SH-SY5Y (cell line): ENCODE results near the gene RENBP.

ENCODE experiments used
- GATA2 ChIP-seq: IDR thresholded peaks from 2 replicates; pipeline ENCODE4 v1.6.1; 2011; ENCODE audit warnings: mild to moderate bottlenecking, low read depth, low read length
- GATA3 ChIP-seq: IDR thresholded peaks from 2 replicates; pipeline ENCODE4 v1.6.1; 2011; ENCODE audit warnings: low read depth, mild to moderate bottlenecking, low read length, moderate library complexity

- TF ChIP-seq GATA2 = no peak
- no peak for TF ChIP-seq GATA3
These were observed 57.5 kb downstream of the RENBP start for GRCh38 chrX:153886915-153887314.
